Upper lobe of right lung (tissue), 1 donor: ENCODE data around the gene RBM38. TPM values are rescaled to one million over a fixed set of nuclear protein-coding genes. Genes with fewer than 3 reads are reported as not detected.

Experiments
- ATAC-seq: fragments of 200-7000 bp; cut with Tn5 transposase; one replicate; pipeline ENCODE4 v1.9.1; 2020; ENCODE audit warnings: mild to moderate bottlenecking, moderate library complexity
- DNase-seq: peaks from one replicate; pipeline ENCODE4 v3.0.0-alpha.2; 2020
- H3K27ac ChIP-seq: fragments of 200-600 bp; one replicate; pipeline ENCODE4 v1.8.0; 2022
- H3K27me3 ChIP-seq: fragments of 200-600 bp; one replicate; pipeline ENCODE4 v1.8.0; 2022; ENCODE audit warnings: mild to moderate bottlenecking
- H3K36me3 ChIP-seq: fragments of 200-600 bp; one replicate; pipeline ENCODE4 v1.8.0; 2022
- H3K4me1 ChIP-seq: fragments of 200-600 bp; one replicate; pipeline ENCODE4 v1.8.0; 2022
- H3K4me3 ChIP-seq: fragments of 200-600 bp; one replicate; pipeline ENCODE4 v1.8.0; 2022; ENCODE audit warnings: mild to moderate bottlenecking
- H3K9me3 ChIP-seq: fragments of 200-600 bp; one replicate; pipeline ENCODE4 v1.8.0; 2022
- CTCF ChIP-seq: fragments of 200-600 bp; IDR thresholded peaks from one replicate; pipeline ENCODE4 v1.8.0; 2022; ENCODE audit warnings: antibody characterized with exemption
- intact Hi-C: fragments of 100-400 bp; cut with DNase I; formaldehyde crosslinking; loops from one replicate; pipeline ENCODE4 v1.11.0; 2022
- total RNA-seq: library from RNA; stranded (reverse); fragmentation: NEBNext Ultra II Directional; extraction: Animal tissue kit (Norgen Biotek cat#: 25700); gene quantifications from one replicate; pipeline ENCODE4 v1.2.1, GENCODE V29; 2021
- donor health status: DM: no; HTN: yes; CAD: no; lungs with severe emphysema.

RBM38 gene
- total RNA-seq, 1 donor from 2014 or later = 13.4 TPM

GRCh38 chr20:57391439-57392301, 474 bp downstream of the RBM38 start:
- TF ChIP-seq CTCF = no peak
- H3K9me3 ChIP-seq = no peaks in the 10 kb centered on the region
- no peaks in the 10 kb centered on the region for H3K27me3 ChIP-seq
- DNase-seq (peak; percentile 71), ATAC-seq (no peak)
- peak overlapping the region; percentile 55 for H3K27ac ChIP-seq
- H3K4me1 ChIP-seq = peaks cover 39% of the 10 kb centered on the region
- intact Hi-C loops = no loop called here
- H3K36me3 ChIP-seq = peaks cover 11% of the 10 kb centered on the region
- H3K4me3 ChIP-seq = peak overlapping the region; percentile 64

- ATAC-seq (no peak), DNase-seq (peak; percentile 69)
- Histone ChIP-seq H3K27ac (peak overlapping the region; percentile 45), H3K4me3 (peak overlapping the region; percentile 64), H3K9me3 (no peaks in the 10 kb centered on the region), H3K27me3 (no peaks in the 10 kb centered on the region), H3K4me1 (peaks cover 45% of the 10 kb centered on the region), H3K36me3 (peaks cover 11% of the 10 kb centered on the region)
- intact Hi-C loops = no loop called here
- no peak for TF ChIP-seq CTCF
Measured at GRCh38 chr20:57392512-57393271, 1.5 kb downstream of the RBM38 start.

GRCh38 chr20:57393321-57394120, 2.3 kb downstream of the RBM38 start:
- no peak for DNase-seq
- no peak for ATAC-seq
- H3K27ac ChIP-seq = peak overlapping the region; percentile 42
- H3K27me3 ChIP-seq = no peaks in the 10 kb centered on the region
- TF ChIP-seq CTCF = no peak
- intact Hi-C loops = no loop called here
- H3K36me3 ChIP-seq = peaks cover 11% of the 10 kb centered on the region
- peak overlapping the region; percentile 64 for H3K4me3 ChIP-seq
- H3K4me1 ChIP-seq = peaks cover 53% of the 10 kb centered on the region
- no peaks in the 10 kb centered on the region for H3K9me3 ChIP-seq

GRCh38 chr20:57394121-57395082, 3.2 kb downstream of the RBM38 start:
- no peak for ATAC-seq
- intact Hi-C loops = no loop called here

More at GRCh38 chr20:57394121-57395082, 3.2 kb downstream of the RBM38 start:
- H3K9me3 ChIP-seq = no peaks in the 10 kb centered on the region
- DNase-seq = peak; percentile 65
- H3K4me1 ChIP-seq = peaks cover 60% of the 10 kb centered on the region
- H3K27me3 ChIP-seq = no peaks in the 10 kb centered on the region
- TF ChIP-seq CTCF = no peak
- no peak overlapping the region for H3K4me3 ChIP-seq
- peaks cover 11% of the 10 kb centered on the region for H3K36me3 ChIP-seq
- H3K27ac ChIP-seq = no peak overlapping the region
